Neural progenitor cell (in vitro differentiated cells): Measurements from ENCODE around the gene RBM33.

Experiments
- CTCF ChIP-seq: fragments of 200-600 bp; sonication (generic); IDR thresholded peaks from 2 replicates; pipeline ENCODE4 v1.5.1; 2017; ENCODE audit warnings: antibody characterized with exemption, mild to moderate bottlenecking
- EZH2 ChIP-seq: fragments of 200-600 bp; sonication (generic); IDR thresholded peaks from 2 replicates; pipeline ENCODE4 v1.6.1; 2017; ENCODE audit warnings: antibody characterized with exemption, mild to moderate bottlenecking, moderate library complexity
- EZH2phosphoT487 ChIP-seq: fragments of 200-600 bp; sonication (generic); IDR thresholded peaks from 2 replicates; pipeline ENCODE4 v1.6.1; 2017; ENCODE audit warnings: antibody characterized with exemption

DNA sequence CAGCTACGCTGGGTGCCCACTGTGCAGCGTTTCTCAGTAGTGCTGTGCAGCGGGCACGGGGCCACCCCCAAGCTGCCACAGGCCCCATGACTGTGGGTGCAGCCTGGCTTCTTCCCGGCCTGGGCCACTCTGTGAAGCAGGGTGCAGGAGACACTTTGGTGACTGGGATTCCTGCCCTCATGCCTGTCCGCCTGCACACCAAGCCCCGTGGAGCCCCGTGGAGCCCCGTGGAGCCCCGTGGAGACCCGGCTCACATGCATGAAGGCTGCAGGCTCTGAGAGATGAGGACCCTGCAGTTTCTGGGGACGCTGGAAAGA lies 171.7 kb downstream of the RBM33 start:
- TF ChIP-seq CTCF (no peak), EZH2 (no peak), EZH2phosphoT487 (no peak)
